Endothelial cell (in vitro differentiated cells): ENCODE measurements around the gene BANK1. TPM values are rescaled to one million over a fixed set of nuclear protein-coding genes. Genes with fewer than 3 reads are reported as not detected.

Experiments used
- DNase-seq: peaks from one replicate; pipeline ENCODE4 v3.0.0; 2021; ENCODE audit warnings: low spot score
- H3K27ac Mint-ChIP-seq: one replicate; pipeline ENCODE4 v1.8.0; 2021; ENCODE audit warnings: mixed read lengths, inconsistent platforms; ENCODE audit not compliant: unreplicated experiment
- H3K27me3 Mint-ChIP-seq: one replicate; pipeline ENCODE4 v1.8.0; 2021; ENCODE audit warnings: mild to moderate bottlenecking, moderate library complexity, mixed read lengths, inconsistent platforms; ENCODE audit not compliant: unreplicated experiment
- H3K36me3 Mint-ChIP-seq: one replicate; pipeline ENCODE4 v1.8.0; 2021; ENCODE audit warnings: mild to moderate bottlenecking, low read depth, mixed read lengths, inconsistent platforms; ENCODE audit not compliant: unreplicated experiment
- H3K4me1 Mint-ChIP-seq: one replicate; pipeline ENCODE4 v1.8.0; 2021; ENCODE audit warnings: mild to moderate bottlenecking, mixed read lengths, inconsistent platforms; ENCODE audit not compliant: unreplicated experiment
- H3K4me3 Mint-ChIP-seq: one replicate; pipeline ENCODE4 v1.8.0; 2021; ENCODE audit warnings: mild to moderate bottlenecking, mixed read lengths, inconsistent platforms; ENCODE audit not compliant: unreplicated experiment
- H3K9me3 Mint-ChIP-seq: one replicate; pipeline ENCODE4 v1.8.0; 2021; ENCODE audit warnings: mixed read lengths, inconsistent platforms; ENCODE audit not compliant: unreplicated experiment
- CTCF ChIP-seq: fragments of 200-600 bp; sonication (generic); IDR thresholded peaks from one replicate; pipeline ENCODE4 v1.5.0; 2021; ENCODE audit warnings: antibody characterized with exemption; ENCODE audit not compliant: unreplicated experiment
- total RNA-seq: library from RNA; stranded (reverse); fragmentation: NEBNext Ultra II Directional; extraction: Animal tissue kit (Norgen Biotek cat#: 25700); gene quantifications from one replicate; pipeline ENCODE4 v1.2.1, GENCODE V29; 2021; ENCODE audit not compliant: unreplicated experiment

BANK1 gene
- total RNA-seq, 1 donor from 2014 or later: 3.7 TPM

DNA sequence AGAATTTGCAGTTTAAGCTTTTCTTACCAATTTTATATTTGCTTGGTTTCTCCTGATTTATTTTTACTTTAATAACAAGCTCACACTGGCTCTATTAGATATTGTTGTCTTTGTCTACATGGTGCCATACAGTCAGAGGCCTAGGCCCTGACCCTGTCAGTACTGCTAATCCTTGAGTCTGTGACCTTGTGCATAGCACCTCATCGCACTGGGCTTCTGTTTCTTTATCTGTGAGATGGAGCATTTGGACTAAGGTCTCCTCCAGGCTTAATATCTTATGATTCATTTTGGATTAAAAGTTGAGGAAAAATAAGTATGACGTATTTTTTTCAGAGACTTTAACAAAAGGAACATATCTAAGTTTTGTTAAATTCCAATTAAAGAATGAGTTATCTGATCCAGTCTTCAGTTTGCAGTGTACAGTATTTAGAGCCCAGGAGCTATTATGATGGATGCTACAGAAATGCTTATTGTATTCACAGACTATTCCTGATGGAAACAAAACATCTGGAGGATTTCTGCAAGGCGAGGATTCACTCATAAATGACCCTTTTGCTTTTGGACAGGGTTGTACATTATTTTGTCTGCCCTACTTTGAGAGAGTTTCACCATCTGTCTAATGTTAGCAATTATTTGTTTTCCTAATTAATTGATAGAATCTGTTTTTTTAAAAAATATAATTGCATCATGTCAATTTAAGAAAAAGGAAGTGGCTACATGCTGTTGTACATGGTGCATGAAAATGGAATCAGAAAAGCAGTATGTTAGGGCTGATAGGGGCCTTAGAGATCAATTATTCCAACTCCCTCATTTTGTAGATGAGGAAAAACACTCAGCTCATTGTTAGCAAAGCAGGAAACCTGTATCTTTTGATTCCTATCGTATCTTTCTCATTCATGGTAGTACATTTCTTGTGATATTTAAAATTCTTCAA, 203.6 kb downstream of the BANK1 start:
- H3K4me3 Mint-ChIP-seq: no peak overlapping the region
- H3K36me3 Mint-ChIP-seq: no peaks in the 10 kb centered on the region
- no peak for TF ChIP-seq CTCF
- H3K9me3 Mint-ChIP-seq: no peaks in the 10 kb centered on the region
- H3K27ac Mint-ChIP-seq: no peak overlapping the region
- H3K27me3 Mint-ChIP-seq: no peaks in the 10 kb centered on the region
- DNase-seq: no peak
- no peaks in the 10 kb centered on the region for H3K4me1 Mint-ChIP-seq

DNA sequence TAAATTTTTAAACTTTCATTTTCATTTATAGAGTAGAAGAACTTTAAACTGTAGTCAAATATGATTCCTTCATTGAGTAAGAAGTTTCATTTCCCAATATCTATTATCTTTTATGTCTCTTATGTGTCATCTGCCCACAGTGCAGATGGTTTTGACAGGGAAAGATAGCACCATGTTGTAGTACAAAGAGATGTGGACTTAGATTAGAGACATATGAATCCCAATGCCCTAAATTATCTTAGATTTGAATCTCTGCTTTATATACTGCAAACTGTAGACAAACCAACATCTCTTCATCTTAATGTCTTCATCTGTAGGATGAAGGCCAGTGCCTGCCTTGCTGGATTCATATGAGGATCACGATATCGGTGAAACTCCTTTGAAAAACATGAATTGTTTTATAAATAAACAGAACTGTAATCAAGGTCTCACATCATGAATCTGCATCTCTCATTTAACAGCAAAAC, 217.5 kb downstream of the BANK1 start:
- no peaks in the 10 kb centered on the region for H3K27me3 Mint-ChIP-seq
- no peaks in the 10 kb centered on the region for H3K4me1 Mint-ChIP-seq
- H3K9me3 Mint-ChIP-seq: no peaks in the 10 kb centered on the region
- H3K36me3 Mint-ChIP-seq: no peaks in the 10 kb centered on the region
- no peak for DNase-seq
- no peak overlapping the region for H3K27ac Mint-ChIP-seq
- H3K4me3 Mint-ChIP-seq: no peak overlapping the region
- no peak for TF ChIP-seq CTCF

GRCh38 chr4:102008711-102009110, 218.2 kb downstream of the BANK1 start:
- H3K27me3 Mint-ChIP-seq: no peaks in the 10 kb centered on the region
- no peak for DNase-seq
- no peaks in the 10 kb centered on the region for H3K4me1 Mint-ChIP-seq
- H3K9me3 Mint-ChIP-seq: no peaks in the 10 kb centered on the region
- H3K27ac Mint-ChIP-seq: no peak overlapping the region
- no peak for TF ChIP-seq CTCF
- H3K36me3 Mint-ChIP-seq: no peaks in the 10 kb centered on the region
- no peak overlapping the region for H3K4me3 Mint-ChIP-seq

GRCh38 chr4:102022343-102022742, 231.8 kb downstream of the BANK1 start:
- Mint-ChIP-seq H3K4me3 (no peak overlapping the region), H3K27ac (no peak overlapping the region), H3K4me1 (peaks cover 8% of the 10 kb centered on the region), H3K27me3 (no peaks in the 10 kb centered on the region), H3K9me3 (no peaks in the 10 kb centered on the region), H3K36me3 (no peaks in the 10 kb centered on the region)
- DNase-seq: no peak
- TF ChIP-seq CTCF: no peak

- H3K4me1 Mint-ChIP-seq: peaks cover 8% of the 10 kb centered on the region
- no peaks in the 10 kb centered on the region for H3K36me3 Mint-ChIP-seq
- no peak for DNase-seq
- H3K9me3 Mint-ChIP-seq: no peaks in the 10 kb centered on the region
- no peaks in the 10 kb centered on the region for H3K27me3 Mint-ChIP-seq
- H3K27ac Mint-ChIP-seq: no peak overlapping the region
- no peak for TF ChIP-seq CTCF
- H3K4me3 Mint-ChIP-seq: no peak overlapping the region
These were observed 237.4 kb downstream of the BANK1 start for GRCh38 chr4:102027961-102028360.
